K562 (cell line): Measurements from ENCODE around the gene CTDSPL. TPM values are rescaled to one million over a fixed set of nuclear protein-coding genes. Genes with fewer than 3 reads are reported as not detected.

Experiments
- ATAC-seq: fragments of 200-7000 bp; cut with Tn5 transposase; 3 replicates; pipeline ENCODE4 v1.9.1; 2020; ENCODE audit warnings: moderate library complexity
- BruUV-seq: library from RNA; stranded (reverse); fragments of 400-500 nt; replicated peaks from 2 replicates; lab custom pipeline; 2021; lab: Mats Ljungman, UMichigan
- CTCF ChIA-PET: fragments of 300-600 bp; formaldehyde crosslinking; extraction: SDS; loops from one replicate; lab custom pipeline; 2021; ENCODE audit warnings: low intra/inter-chr PET ratio; lab: Yijun Ruan, JAX
- POLR2A ChIA-PET: fragments of 300-600, 350-650 bp; sonication (Branson Sonifier 250); formaldehyde crosslinking; extraction: SDS; loops from one replicate; lab custom pipeline; 2021; ENCODE audit warnings: antibody characterized with exemption, inconsistent platforms; lab: Yijun Ruan, JAX
- DNase-seq, 4 experiments: peaks; one replicate each; pipeline versions ENCODE4 v3.0.0 to v3.0.0-alpha.2; 2011 to 2018; ENCODE audit warnings: low spot score in 3 of 4, mixed read lengths in 3 of 4; ENCODE audit errors: extremely low read depth in 1 of 4
- FAIRE-seq: peaks from 2 replicates; lab custom pipeline; 2011; peaks lifted over from hg19 to GRCh38; lab: Jason Lieb, UNC
- H2AFZ ChIP-seq: 2 replicates; pipeline ENCODE4 v1.6.0; 2011; ENCODE audit warnings: low read depth, low read length, control low read depth, inconsistent platforms
- H3K27ac ChIP-seq: fragments of 200-600 bp; 3 replicates; pipeline ENCODE4 v1.8.0; 2011; ENCODE audit warnings: low read depth, mild to moderate bottlenecking, control low read depth, inconsistent platforms, low read length, moderate library complexity, mixed read lengths; ENCODE audit errors: extremely low read depth
- H3K27me3 ChIP-seq, 2 experiments: fragments of 300-600 bp in 1 of 2; 2 replicates in 1 of 2; 3 replicates in 1 of 2; pipeline versions ENCODE4 v1.6.0 to v1.8.0; 2011; ENCODE audit warnings: inconsistent platforms in 2 of 2, low read length in 2 of 2, mild to moderate bottlenecking in 1 of 2, mixed read lengths in 1 of 2, moderate library complexity in 1 of 2; ENCODE audit not compliant: control insufficient read depth in 2 of 2, insufficient read depth in 2 of 2
- H3K36me3 ChIP-seq: fragments of 300-600 bp; 3 replicates; pipeline ENCODE4 v1.8.0; 2011; ENCODE audit warnings: mild to moderate bottlenecking, low read length, inconsistent platforms; ENCODE audit not compliant: control insufficient read depth, insufficient read depth
- H3K4me1 ChIP-seq, 2 experiments: fragments of 200-600 bp in 1 of 2; replicated peaks in 1 of 2; 2 replicates in 1 of 2; 3 replicates in 1 of 2; pipeline versions ENCODE4 v1.5.1 to v1.8.0; 2011; ENCODE audit warnings: inconsistent platforms in 2 of 2, low read length in 2 of 2, mild to moderate bottlenecking in 1 of 2, mixed read lengths in 1 of 2, moderate library complexity in 1 of 2; ENCODE audit not compliant: control insufficient read depth in 2 of 2, insufficient read depth in 2 of 2
- H3K4me2 ChIP-seq: 2 replicates; pipeline ENCODE4 v1.6.1; 2011; ENCODE audit warnings: low read length, control low read depth, inconsistent platforms, mixed read lengths; ENCODE audit not compliant: insufficient read depth
- H3K4me3 ChIP-seq: fragments of 200-600 bp; sonication (generic), shearing (Covaris generic); 2 replicates; pipeline ENCODE4 v1.5.1; 2016; ENCODE audit warnings: control low read depth, inconsistent platforms
- H3K79me2 ChIP-seq: fragments of 200-600 bp; 3 replicates; pipeline ENCODE4 v1.8.0; 2011; ENCODE audit warnings: low read length, inconsistent platforms; ENCODE audit not compliant: control insufficient read depth, insufficient read depth
- H3K9ac ChIP-seq, 2 experiments: 2 replicates each; pipeline versions ENCODE4 v1.6.0 to v1.6.1; 2011; ENCODE audit warnings: low read depth in 2 of 2, low read length in 2 of 2, control low read depth in 1 of 2, inconsistent platforms in 1 of 2, mild to moderate bottlenecking in 1 of 2, mixed read lengths in 1 of 2; ENCODE audit not compliant: insufficient read depth in 1 of 2
- H3K9me1 ChIP-seq: one replicate; pipeline ENCODE4 v1.6.0; 2011; ENCODE audit warnings: inconsistent platforms, mild to moderate bottlenecking, low read length, moderate library complexity; ENCODE audit not compliant: control insufficient read depth, insufficient read depth
- H3K9me3 ChIP-seq: replicated peaks from 2 replicates; pipeline ENCODE4 v1.5.1; 2011; ENCODE audit warnings: low read depth, low read length, inconsistent platforms; ENCODE audit not compliant: control insufficient read depth, insufficient read depth
- H4K20me1 ChIP-seq: replicated peaks from 2 replicates; pipeline ENCODE4 v1.6.1; 2011; ENCODE audit warnings: low read length, inconsistent platforms, mixed read lengths; ENCODE audit not compliant: control insufficient read depth, insufficient read depth
- DNMT1 ChIP-seq: fragments of 450-650 bp; IDR thresholded peaks from 2 replicates; pipeline ENCODE4 v1.6.1; 2016; ENCODE audit warnings: antibody characterized with exemption, mild to moderate bottlenecking
- ELF2 ChIP-seq: fragments of 250-450 bp; sonication (Bioruptor Pico); IDR thresholded peaks from 2 replicates; pipeline ENCODE4 v1.5.0; 2021; ENCODE audit warnings: mild to moderate bottlenecking
- ELF4 ChIP-seq: fragments of 450-650 bp; formaldehyde crosslinking; IDR thresholded peaks from 2 replicates; pipeline ENCODE4 v1.4.0; 2022; ENCODE audit warnings: missing genetic modification characterization
- GTF2A2 ChIP-seq: IDR thresholded peaks from 2 replicates; pipeline ENCODE4 v1.6.1; 2016; ENCODE audit warnings: mild to moderate bottlenecking, missing genetic modification characterization, missing compliant biosample characterization
- KDM4B ChIP-seq, 2 experiments: fragments of 450-650 bp in 1 of 2; sonication (generic) in 1 of 2; IDR thresholded peaks; 2 replicates each; pipeline ENCODE4 v1.6.1; 2016 to 2017; ENCODE audit warnings: borderline replicate concordance in 2 of 2, antibody characterized with exemption in 1 of 2, low read depth in 1 of 2, mild to moderate bottlenecking in 1 of 2
- MTA1 ChIP-seq: fragments of 450-650 bp; IDR thresholded peaks from 2 replicates; pipeline ENCODE4 v1.6.1; 2017; ENCODE audit warnings: borderline replicate concordance
- NEUROD1 ChIP-seq: fragments of 150-350 bp; IDR thresholded peaks from 2 replicates; pipeline ENCODE4 v1.6.1; 2014; ENCODE audit warnings: borderline replicate concordance, low read length, low read depth; ENCODE audit not compliant: partially characterized antibody
- POLR2B ChIP-seq: fragments of 450-650 bp; IDR thresholded peaks from 2 replicates; pipeline ENCODE4 v1.6.1; 2018; ENCODE audit warnings: low read depth; ENCODE audit not compliant: partially characterized antibody
- TSC22D4 ChIP-seq: fragments of 450-650 bp; IDR thresholded peaks from 2 replicates; pipeline ENCODE4 v1.6.1; 2016; ENCODE audit warnings: missing genetic modification characterization, missing biosample characterization, control low read depth
- ZBTB1 ChIP-seq: sonication (generic); formaldehyde crosslinking; IDR thresholded peaks from 2 replicates; pipeline ENCODE4 v1.8.1; 2023; ENCODE audit warnings: missing genetic modification reagents, low read depth, mild to moderate bottlenecking, borderline replicate concordance
- ZFX ChIP-seq: sonication (generic); formaldehyde crosslinking; IDR thresholded peaks from 2 replicates; pipeline ENCODE4 v1.8.0; 2022; ENCODE audit warnings: mild to moderate bottlenecking, missing genetic modification reagents, moderate library complexity
- ZNF146 ChIP-seq: IDR thresholded peaks from one replicate; pipeline ENCODE4 v1.6.1; 2018; ENCODE audit warnings: missing compliant biosample characterization; ENCODE audit not compliant: unreplicated experiment
- ZNF507 ChIP-seq: conservative IDR thresholded peaks from 2 replicates; pipeline ENCODE4 v1.6.1; 2017; ENCODE audit warnings: missing genetic modification characterization, missing compliant biosample characterization
- WGBS: fragments of 100-300 bp; shearing (Covaris generic); methylation state at CpG from one replicate; pipeline ENCODE4 v1.1.6; 2016; ENCODE audit warnings: low coverage, mixed read lengths; ENCODE audit not compliant: insufficient coverage; ENCODE audit errors: missing lambda C conversion rate; 5-methylcytosine and 5-hydroxymethylcytosine counted together
- in situ Hi-C: fragments of 300-500 bp; cut with MboI; formaldehyde crosslinking; loops from 4 replicates; pipeline ENCODE4 v1.15.0; 2018; ENCODE audit warnings: inconsistent platforms, mixed read lengths
- intact Hi-C: fragments of 100-400 bp; cut with micrococcal nuclease; formaldehyde crosslinking; loops from 2 replicates; pipeline ENCODE4 v1.14.2; 2022
- polyA plus RNA-seq, 8 experiments: library from polyadenylated mRNA; depleted of rRNA in 4 of 8; stranded (reverse) in 5 of 8; unstranded in 3 of 8; fragments of >200 nt; fragmentation: Nextera tagmentation in 2 of 8; fragmentation: Illumina TruSeq in 1 of 8; extraction: Ambion mirVana in 2 of 8; extraction: Trizol in 1 of 8; gene quantifications; 2 replicates each; pipeline versions ENCODE4 v1.2.1 to v1.2.3, GENCODE V29; 2011 to 2014; ENCODE audit warnings: inconsistent platforms in 1 of 8, missing spikeins in 1 of 8
- total RNA-seq, 7 experiments: library from RNA; depleted of rRNA in 6 of 7; stranded (reverse); fragments of >200 nt in 6 of 7; fragmentation: Illumina TruSeq in 2 of 7; extraction: Trizol in 2 of 7; gene quantifications; 2 replicates each; pipeline versions ENCODE4 v1.2.1 to v1.2.3, GENCODE V29; 2011 to 2021; ENCODE audit warnings: low replicate concordance in 1 of 7
- TF ChIP-seq, protein P1 (sequence below): IDR thresholded peaks from 2 replicates; pipeline ENCODE4 v1.6.1; 2016; ENCODE audit warnings: missing genetic modification characterization, missing compliant biosample characterization
- TF ChIP-seq, protein P2 (sequence below): IDR thresholded peaks from 2 replicates; pipeline ENCODE4 v1.6.1; 2011; ENCODE audit not compliant: insufficient read length; ENCODE audit errors: extremely low read depth

The CTDSPL gene
- total and polyA plus RNA-seq, 9 of the 15 experiments (the other 6 are each of a cell fraction or from before 2014, with no cell fraction given): 5.1 to 19.3 (median 11.3) TPM

DNA sequence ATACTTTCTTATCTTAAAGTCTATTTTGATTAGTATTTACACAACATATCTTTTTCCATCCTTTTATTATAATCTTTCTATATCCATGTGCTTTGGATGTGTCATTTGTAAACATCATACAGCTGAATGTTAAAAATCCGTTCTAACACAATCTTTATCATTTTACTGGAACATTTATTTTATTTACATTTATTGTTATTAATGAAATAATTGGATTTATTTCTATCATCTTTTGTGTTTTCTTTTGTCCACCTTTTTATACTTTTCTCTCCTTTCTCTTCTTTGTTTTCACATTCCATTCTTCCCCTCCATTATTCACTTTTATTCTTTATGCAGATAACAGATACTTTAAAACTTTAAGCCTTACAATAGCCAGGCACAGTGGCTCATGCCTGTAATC, 34.7 kb upstream of the CTDSPL start:
- FAIRE-seq: no peak
- Histone ChIP-seq H4K20me1 (no peaks in the 10 kb centered on the region), H3K4me2 (no peak overlapping the region), H2AFZ (no peak overlapping the region), H3K9ac (no peak overlapping the region), H3K27me3 (peaks cover 0 to 3% of the 10 kb centered on the region in 2 experiments; a peak in 2 of 5 replicates), H3K9me1 (no peaks in the 10 kb centered on the region)
- in situ Hi-C loops: no loop called here
- POLR2A ChIA-PET: interaction anchor here (0.7 kb wide), 1 partner anchor 13 kb away, joined by 3 read pairs; no protein-coding TSS in a partner anchor
- intact Hi-C loops: no loop called here
- no peak for ATAC-seq
- BruUV-seq: no TSS peak
- 9% methylated on average over 1 of the region's 1 CpG for WGBS
- TF ChIP-seq ZNF507 (tag) (peak; percentile 93), ELF2 (CRISPR knock-in tag) (no peak)
- TF ChIP-seq, protein P1, sequence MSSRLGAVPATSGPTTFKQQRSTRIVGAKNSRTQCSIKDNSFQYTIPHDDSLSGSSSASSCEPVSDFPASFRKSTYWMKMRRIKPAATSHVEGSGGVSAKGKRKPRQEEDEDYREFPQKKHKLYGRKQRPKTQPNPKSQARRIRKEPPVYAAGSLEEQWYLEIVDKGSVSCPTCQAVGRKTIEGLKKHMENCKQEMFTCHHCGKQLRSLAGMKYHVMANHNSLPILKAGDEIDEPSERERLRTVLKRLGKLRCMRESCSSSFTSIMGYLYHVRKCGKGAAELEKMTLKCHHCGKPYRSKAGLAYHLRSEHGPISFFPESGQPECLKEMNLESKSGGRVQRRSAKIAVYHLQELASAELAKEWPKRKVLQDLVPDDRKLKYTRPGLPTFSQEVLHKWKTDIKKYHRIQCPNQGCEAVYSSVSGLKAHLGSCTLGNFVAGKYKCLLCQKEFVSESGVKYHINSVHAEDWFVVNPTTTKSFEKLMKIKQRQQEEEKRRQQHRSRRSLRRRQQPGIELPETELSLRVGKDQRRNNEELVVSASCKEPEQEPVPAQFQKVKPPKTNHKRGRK (tag): 0 out of 2 replicates have a peak, but pooled peaks have one; percentile 14
- TF ChIP-seq, all 486 proteins: peak for 2
- no peaks in the 10 kb centered on the region; a peak in 2 of 5 replicates for H3K4me1 ChIP-seq
- H3K9me3 ChIP-seq: no peaks in the 10 kb centered on the region
- CTCF ChIA-PET: no interaction called here
- H3K4me3 ChIP-seq: no peak overlapping the region
- H3K79me2 ChIP-seq: no peaks in the 10 kb centered on the region
- no peaks in the 10 kb centered on the region for H3K36me3 ChIP-seq
- H3K27ac ChIP-seq: no peak overlapping the region
- no peak for DNase-seq

DNA sequence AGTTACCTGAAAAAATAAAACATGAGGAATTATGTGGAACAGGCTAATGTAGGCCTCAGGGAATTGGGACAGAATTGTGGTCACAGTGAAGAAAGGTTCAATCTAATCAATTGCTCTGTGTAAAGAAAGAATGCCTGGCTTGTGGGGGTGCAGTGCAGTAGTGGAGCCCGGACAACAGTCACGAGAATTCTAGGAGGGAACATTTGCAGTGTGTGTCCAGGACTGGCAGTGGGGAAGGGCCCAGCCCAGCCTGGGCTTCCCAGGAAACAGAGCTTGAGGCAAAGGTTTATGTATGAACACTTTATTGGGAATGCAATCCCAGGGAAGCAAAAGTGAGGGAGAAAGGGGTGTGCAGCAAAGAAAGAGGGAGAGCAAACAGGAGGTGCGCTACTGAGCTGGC, 29.2 kb upstream of the CTDSPL start:
- DNase-seq (no peak), FAIRE-seq (no peak), ATAC-seq (no peak)
- intact Hi-C loops (no loop called here), in situ Hi-C loops (no loop called here)
- Histone ChIP-seq H3K9me3 (no peaks in the 10 kb centered on the region), H3K36me3 (no peaks in the 10 kb centered on the region), H2AFZ (no peak overlapping the region), H3K27ac (no peak overlapping the region), H3K27me3 (peaks cover 2 to 5% of the 10 kb centered on the region in 2 experiments; a peak in 2 of 5 replicates), H4K20me1 (no peaks in the 10 kb centered on the region), H3K79me2 (no peaks in the 10 kb centered on the region), H3K9me1 (no peaks in the 10 kb centered on the region), H3K4me2 (no peak overlapping the region), H3K4me1 (no peaks in the 10 kb centered on the region; a peak in 1 of 5 replicates), H3K9ac (no peak overlapping the region), H3K4me3 (no peak overlapping the region)
- no TSS peak for BruUV-seq
- POLR2A ChIA-PET: interaction anchor here (0.7 to 1.1 kb wide), 2 partner anchors 11 to 20 kb away, joined by 3 read pairs; no protein-coding TSS in a partner anchor
- CTCF ChIA-PET: no interaction called here
- WGBS: 19% methylated on average over 2 of the region's 3 CpGs
- no peak for TF ChIP-seq TSC22D4
- no peak for TF ChIP-seq GTF2A2
- no peak for TF ChIP-seq ZFX (CRISPR knock-in tag)
- TF ChIP-seq ZBTB1 (CRISPR knock-in tag): no peak
- no peak for TF ChIP-seq ZNF146 (CRISPR knock-in tag)
- TF ChIP-seq, protein P2, sequence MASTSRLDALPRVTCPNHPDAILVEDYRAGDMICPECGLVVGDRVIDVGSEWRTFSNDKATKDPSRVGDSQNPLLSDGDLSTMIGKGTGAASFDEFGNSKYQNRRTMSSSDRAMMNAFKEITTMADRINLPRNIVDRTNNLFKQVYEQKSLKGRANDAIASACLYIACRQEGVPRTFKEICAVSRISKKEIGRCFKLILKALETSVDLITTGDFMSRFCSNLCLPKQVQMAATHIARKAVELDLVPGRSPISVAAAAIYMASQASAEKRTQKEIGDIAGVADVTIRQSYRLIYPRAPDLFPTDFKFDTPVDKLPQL: no peak
- no peak for TF ChIP-seq KDM4B (IDR thresholded peaks at IDR 0.05; ENCODE audit: borderline replicate concordance in 2 of 2, low read depth in 1 of 2)
- TF ChIP-seq DNMT1: no peak
- no peak for TF ChIP-seq POLR2B
- no peak for TF ChIP-seq MTA1
- TF ChIP-seq NEUROD1: no peak
- TF ChIP-seq ELF4 (CRISPR knock-in tag): no peak
